ENCODE results near the gene PDLIM4. TPM values are rescaled to one million over a fixed set of nuclear protein-coding genes. Genes with fewer than 3 reads are reported as not detected.

PDLIM4 gene
- total RNA-seq, 1 experiment from 2014 or later: 94.1 TPM

GRCh38 chr5:132281856-132282614 lies 24.5 kb downstream of the PDLIM4 start:
- Histone ChIP-seq H3K9me3 (replicated peaks) (no peaks in the 10 kb centered on the region), H3K4me1 (replicated peaks) (no peaks in the 10 kb centered on the region), H3K27ac (no peak overlapping the region), H3K27me3 (replicated peaks) (no peaks in the 10 kb centered on the region), H3K36me3 (no peaks in the 10 kb centered on the region), H3K4me3 (no peak overlapping the region)
- DNase-seq (ENCODE audit: low read depth in 1 of 2, low spot score in 2 of 2): peak in 1 of 2 experiments; percentile 32

GRCh38 chr5:132283423-132284043 lies 26.0 kb downstream of the PDLIM4 start:
- H3K4me1 ChIP-seq (replicated peaks): no peaks in the 10 kb centered on the region
- no peaks in the 10 kb centered on the region for H3K36me3 ChIP-seq
- no peak overlapping the region for H3K27ac ChIP-seq
- H3K4me3 ChIP-seq: no peak overlapping the region
- no peaks in the 10 kb centered on the region for H3K27me3 ChIP-seq (replicated peaks)
- peak; percentile 54 to 72 for DNase-seq (ENCODE audit: low read depth in 1 of 2, low spot score in 2 of 2)
- H3K9me3 ChIP-seq (replicated peaks): no peaks in the 10 kb centered on the region

- DNase-seq (ENCODE audit: low read depth in 1 of 2, low spot score in 2 of 2): peak in 1 of 2 experiments; percentile 6
- Histone ChIP-seq H3K27ac (no peak overlapping the region), H3K27me3 (replicated peaks) (no peaks in the 10 kb centered on the region)
Observed at GRCh38 chr5:132289097-132289496, 31.6 kb downstream of the PDLIM4 start.

GRCh38 chr5:132291026-132291425 lies 33.5 kb downstream of the PDLIM4 start:
- H3K4me3 ChIP-seq: no peak overlapping the region
- H3K27ac ChIP-seq: no peak overlapping the region
- peak in 1 of 2 experiments; percentile 15 for DNase-seq (ENCODE audit: low read depth in 1 of 2, low spot score in 2 of 2)
- peaks cover 35% of the 10 kb centered on the region for H3K4me1 ChIP-seq (replicated peaks)
- H3K36me3 ChIP-seq: peaks cover 3% of the 10 kb centered on the region; the same call in 1 of the 2 replicates
- H3K9me3 ChIP-seq (replicated peaks): no peaks in the 10 kb centered on the region
- H3K27me3 ChIP-seq (replicated peaks): no peaks in the 10 kb centered on the region

More at GRCh38 chr5:132289097-132289496, 31.6 kb downstream of the PDLIM4 start:
- H3K4me3 ChIP-seq: no peak overlapping the region
- no peaks in the 10 kb centered on the region for H3K9me3 ChIP-seq (replicated peaks)
- peaks cover 18% of the 10 kb centered on the region for H3K4me1 ChIP-seq (replicated peaks)
- H3K36me3 ChIP-seq: no peaks in the 10 kb centered on the region

- H3K36me3 ChIP-seq: peaks cover 5% of the 10 kb centered on the region; the same call in 1 of the 2 replicates
- H3K4me1 ChIP-seq (replicated peaks): peaks cover 36% of the 10 kb centered on the region
- peak overlapping the region; percentile 50 for H3K4me3 ChIP-seq
- peak overlapping the region; percentile 96 for H3K27ac ChIP-seq
- H3K9me3 ChIP-seq (replicated peaks): no peaks in the 10 kb centered on the region
- peak; percentile 96 to 98 for DNase-seq (ENCODE audit: low read depth in 1 of 2, low spot score in 2 of 2)
- H3K27me3 ChIP-seq (replicated peaks): no peaks in the 10 kb centered on the region
Observed at GRCh38 chr5:132293066-132293991, 35.8 kb downstream of the PDLIM4 start.

GRCh38 chr5:132293992-132294727 lies 36.7 kb downstream of the PDLIM4 start, which contains the start of gene SLC22A4:
Gene SLC22A4 (plus strand): TSS chr5:132294394. CDS start chr5:132294617, 223 bp downstream.
- peak within 1 kb of the TSS; percentile 50 for H3K4me3 ChIP-seq
- peak; percentile 99 for DNase-seq (ENCODE audit: low read depth in 1 of 2, low spot score in 2 of 2)
- H3K36me3 ChIP-seq: peaks cover 5% of the 10 kb centered on the region; the same call in 1 of the 2 replicates
- H3K9me3 ChIP-seq (replicated peaks): no peaks in the 10 kb centered on the region
- H3K27ac ChIP-seq: peak within 1 kb of the TSS; percentile 96
- H3K4me1 ChIP-seq (replicated peaks): peaks cover 36% of the 10 kb centered on the region
- no peaks in the 10 kb centered on the region for H3K27me3 ChIP-seq (replicated peaks)

GRCh38 chr5:132294728-132295504 lies 37.4 kb downstream of the PDLIM4 start:
- DNase-seq (ENCODE audit: low read depth in 1 of 2, low spot score in 2 of 2): peak; percentile 84 to 91
- Histone ChIP-seq H3K27ac (peak overlapping the region; percentile 96), H3K4me1 (replicated peaks) (peaks cover 36% of the 10 kb centered on the region)

GRCh38 chr5:132295505-132296411 lies 38.3 kb downstream of the PDLIM4 start:
- Histone ChIP-seq H3K4me3 (peak overlapping the region; percentile 50), H3K4me1 (replicated peaks) (peaks cover 36% of the 10 kb centered on the region), H3K27ac (peak overlapping the region; percentile 96; the same call in 1 of the 2 replicates), H3K36me3 (peaks cover 5% of the 10 kb centered on the region; the same call in 1 of the 2 replicates), H3K9me3 (replicated peaks) (no peaks in the 10 kb centered on the region), H3K27me3 (replicated peaks) (no peaks in the 10 kb centered on the region)
- DNase-seq (ENCODE audit: low read depth in 1 of 2, low spot score in 2 of 2): no peak

More at GRCh38 chr5:132294728-132295504, 37.4 kb downstream of the PDLIM4 start:
- Histone ChIP-seq H3K27me3 (replicated peaks) (no peaks in the 10 kb centered on the region), H3K36me3 (peaks cover 5% of the 10 kb centered on the region; the same call in 1 of the 2 replicates), H3K4me3 (peak overlapping the region; percentile 50), H3K9me3 (replicated peaks) (no peaks in the 10 kb centered on the region)

- Histone ChIP-seq H3K27ac (no peak overlapping the region), H3K4me3 (no peak overlapping the region), H3K27me3 (replicated peaks) (no peaks in the 10 kb centered on the region), H3K4me1 (replicated peaks) (peaks cover 36% of the 10 kb centered on the region), H3K9me3 (replicated peaks) (no peaks in the 10 kb centered on the region), H3K36me3 (peaks cover 5% of the 10 kb centered on the region; the same call in 1 of the 2 replicates)
- no peak for DNase-seq (ENCODE audit: low read depth in 1 of 2, low spot score in 2 of 2)
Observed at GRCh38 chr5:132296412-132297016, 39.0 kb downstream of the PDLIM4 start.

- no peak for DNase-seq (ENCODE audit: low read depth in 1 of 2, low spot score in 2 of 2)
- H3K9me3 ChIP-seq (replicated peaks): no peaks in the 10 kb centered on the region
- no peaks in the 10 kb centered on the region for H3K27me3 ChIP-seq (replicated peaks)
- H3K27ac ChIP-seq: no peak overlapping the region
- peaks cover 33% of the 10 kb centered on the region for H3K4me1 ChIP-seq (replicated peaks)
- no peak overlapping the region for H3K4me3 ChIP-seq
- peaks cover 5% of the 10 kb centered on the region; the same call in 1 of the 2 replicates for H3K36me3 ChIP-seq
Observed at GRCh38 chr5:132297211-132297940, 39.9 kb downstream of the PDLIM4 start.

All from SJSA1 (cell line).